GM12878 (cell line): ENCODE data around the gene LMF1. TPM values are rescaled to one million over a fixed set of nuclear protein-coding genes. Genes with fewer than 3 reads are reported as not detected.

Experiments
- ATAC-seq: fragments of 200-7000 bp; cut with Tn5 transposase; 3 replicates; pipeline ENCODE4 v1.9.1; 2020; ENCODE audit warnings: mild to moderate bottlenecking, moderate library complexity
- BruUV-seq: library from RNA; stranded (reverse); fragments of 400-500 nt; replicated peaks from 2 replicates; lab custom pipeline; 2021; lab: Mats Ljungman, UMichigan
- CTCF ChIA-PET: fragments of 300-600 bp; sonication (Branson Sonifier 250); formaldehyde crosslinking; extraction: SDS; loops from one replicate; lab custom pipeline; 2021; ENCODE audit warnings: inconsistent platforms; lab: Yijun Ruan, JAX
- POLR2A ChIA-PET: fragments of 350-600 bp; formaldehyde crosslinking; extraction: SDS; loops from one replicate; lab custom pipeline; 2021; ENCODE audit warnings: inconsistent platforms; lab: Charles Lee
- RAD21 ChIA-PET: fragments of 300-600 bp; sonication (Branson Sonifier 250); formaldehyde crosslinking; loops from one replicate; lab custom pipeline; 2023; ENCODE audit warnings: antibody characterized with exemption; ENCODE audit not compliant: unreplicated experiment; lab: Charles Lee
- SMC1A ChIA-PET: fragments of 300-600 bp; sonication (Branson Sonifier 250); formaldehyde crosslinking; loops from one replicate; lab custom pipeline; 2023; ENCODE audit not compliant: unreplicated experiment, uncharacterized antibody; lab: Charles Lee
- DNase-seq: peaks from one replicate; pipeline ENCODE4 v3.0.0-alpha.2; 2011; ENCODE audit warnings: low read depth, low spot score
- FAIRE-seq: peaks from 3 replicates; lab custom pipeline; 2011; peaks lifted over from hg19 to GRCh38; lab: Jason Lieb, UNC
- H2AFZ ChIP-seq: 2 replicates; pipeline ENCODE4 v1.6.0; 2011; ENCODE audit warnings: low read depth, low read length, control low read depth; ENCODE audit not compliant: control insufficient read depth
- H3K27ac ChIP-seq: 2 replicates; pipeline ENCODE4 v1.5.1; 2011; ENCODE audit warnings: control low read depth; ENCODE audit not compliant: control insufficient read depth, insufficient read depth
- H3K27me3 ChIP-seq, 2 experiments: replicated peaks in 1 of 2; 2 replicates each; pipeline versions ENCODE4 v1.6.0 to v1.6.1; 2011; ENCODE audit warnings: low read length in 1 of 2; ENCODE audit not compliant: control insufficient read depth in 2 of 2, insufficient read depth in 2 of 2
- H3K36me3 ChIP-seq, 2 experiments: 2 replicates each; pipeline ENCODE4 v1.5.1; 2011; ENCODE audit warnings: low read length in 1 of 2; ENCODE audit not compliant: control insufficient read depth in 2 of 2, insufficient read depth in 2 of 2
- H3K4me1 ChIP-seq: 2 replicates; pipeline ENCODE4 v1.6.1; 2011; ENCODE audit warnings: mild to moderate bottlenecking, low read length, moderate library complexity, mixed read lengths; ENCODE audit not compliant: control insufficient read depth, insufficient read depth
- H3K4me2 ChIP-seq: 2 replicates; pipeline ENCODE4 v1.6.0; 2011; ENCODE audit warnings: control low read depth; ENCODE audit not compliant: control insufficient read depth, insufficient read depth
- H3K4me3 ChIP-seq: fragments of 200-600 bp; sonication (generic); 2 replicates; pipeline ENCODE4 v1.5.1; 2016
- H3K79me2 ChIP-seq: 2 replicates; pipeline ENCODE4 v1.6.0; 2011; ENCODE audit warnings: low read length; ENCODE audit not compliant: control insufficient read depth, insufficient read depth
- H3K9ac ChIP-seq: 2 replicates; pipeline ENCODE4 v1.8.0; 2011; ENCODE audit warnings: low read length, control low read depth, mixed read lengths; ENCODE audit not compliant: control insufficient read depth, insufficient read depth
- H3K9me3 ChIP-seq: replicated peaks from 3 replicates; pipeline ENCODE4 v1.5.1; 2011; ENCODE audit warnings: mild to moderate bottlenecking, low read length; ENCODE audit not compliant: control insufficient read depth, insufficient read depth
- H4K20me1 ChIP-seq: 2 replicates; pipeline ENCODE4 v1.6.0; 2011; ENCODE audit not compliant: control insufficient read depth, insufficient read depth
- HSF1 ChIP-seq: fragments of 150-350 bp; IDR thresholded peaks from 2 replicates; pipeline ENCODE4 v1.6.1; 2014; ENCODE audit warnings: mild to moderate bottlenecking, low read depth, low read length
- RELB ChIP-seq: fragments of 450-650 bp; IDR thresholded peaks from 2 replicates; pipeline ENCODE4 v1.6.1; 2017; ENCODE audit warnings: low read depth, mild to moderate bottlenecking, moderate library complexity
- ZBED1 ChIP-seq: IDR thresholded peaks from 2 replicates; pipeline ENCODE4 v1.6.1; 2016; ENCODE audit warnings: borderline replicate concordance
- ZNF687 ChIP-seq: fragments of 450-650 bp; IDR thresholded peaks from 2 replicates; pipeline ENCODE4 v1.6.1; 2017; ENCODE audit warnings: mild to moderate bottlenecking, moderate library complexity
- WGBS: methylation state at CpG from one replicate; pipeline ENCODE4 v1.1.6; 2016; ENCODE audit warnings: low lambda C conversion rate; ENCODE audit not compliant: insufficient replicate concordance, insufficient coverage; ENCODE audit errors: missing lambda C conversion rate; 5-methylcytosine and 5-hydroxymethylcytosine counted together
- in situ Hi-C: fragments of 300-500 bp; cut with MboI; formaldehyde crosslinking; loops from 9 replicates; pipeline ENCODE4 v1.14.3; 2018; ENCODE audit warnings: mixed read lengths
- intact Hi-C: fragments of 100-400 bp; cut with micrococcal nuclease; formaldehyde crosslinking; loops from one replicate; pipeline ENCODE4 v1.14.2; 2022; ENCODE audit not compliant: unreplicated experiment
- polyA plus RNA-seq, 11 experiments: library from polyadenylated mRNA; depleted of rRNA in 4 of 11; unstranded in 6 of 11; stranded (reverse) in 5 of 11; fragments of >200 nt; fragmentation: Nextera tagmentation in 4 of 11; fragmentation: Illumina TruSeq in 1 of 11; extraction: Ambion mirVana in 4 of 11; extraction: Trizol in 1 of 11; gene quantifications; 1 replicate in 1 of 11; 2 replicates in 10 of 11; pipeline versions ENCODE4 v1.2.1 to v1.2.3, GENCODE V29; 2011 to 2016; ENCODE audit warnings: inconsistent platforms in 2 of 11, missing spikeins in 2 of 11, low read depth in 1 of 11
- total RNA-seq, 4 experiments: library from RNA; depleted of rRNA in 3 of 4; stranded (reverse); fragments of >200 nt in 3 of 4; fragmentation: Illumina TruSeq in 1 of 4; extraction: Trizol in 1 of 4; gene quantifications; 2 replicates each; pipeline versions ENCODE4 v1.2.1 to v1.2.3, GENCODE V29; 2013 to 2021

The LMF1 gene
- total and polyA plus RNA-seq, 10 of the 15 experiments (the other 5 are each of a cell fraction or from before 2014, with no cell fraction given), result 0.18 to 3.2 (median 1.4) TPM; not detected in 1

- no peak for TF ChIP-seq ZNF687
Measured at GRCh38 chr16:1007284-1007850, 36.6 kb upstream of the LMF1 start (continued).

GRCh38 chr16:1006781-1007180, 36.0 kb upstream of the LMF1 start:
- H4K20me1 ChIP-seq, result no peaks in the 10 kb centered on the region
- in situ Hi-C loops, result no loop called here
- ChIA-PET SMC1A (no interaction called here), RAD21 (no interaction called here), POLR2A (no interaction called here), CTCF (no interaction called here)
- no peak overlapping the region for H3K27ac ChIP-seq
- H3K36me3 ChIP-seq, result no peaks in the 10 kb centered on the region
- no TSS peak for BruUV-seq
- intact Hi-C loops, result no loop called here
- H3K79me2 ChIP-seq, result no peaks in the 10 kb centered on the region
- no peak for DNase-seq
- H3K9me3 ChIP-seq, result no peaks in the 10 kb centered on the region
- H3K4me1 ChIP-seq, result peaks cover 10% of the 10 kb centered on the region
- no peak overlapping the region for H2AFZ ChIP-seq
- ATAC-seq, result no peak
- no peak for TF ChIP-seq ZBED1
- no peak for TF ChIP-seq RELB
- no peak for TF ChIP-seq HSF1
- FAIRE-seq, result no peak
- H3K9ac ChIP-seq, result no peak overlapping the region
- 59% methylated on average over 25 of the region's 25 CpGs for WGBS
- H3K4me3 ChIP-seq, result no peak overlapping the region
- H3K27me3 ChIP-seq, result no peaks in the 10 kb centered on the region
- no peak overlapping the region for H3K4me2 ChIP-seq
